Effector memory CD4-positive, alpha-beta T cell (primary cell): ENCODE measurements around the gene ERVV-1.

Experiments used
- DNase-seq, 3 donors: peaks; one replicate each; pipeline ENCODE4 v3.0.0-alpha.2; 2020
- H3K27ac ChIP-seq: 2 replicates; pipeline ENCODE4 v1.7.0; 2013; ENCODE audit warnings: mild to moderate bottlenecking, low read length, moderate library complexity; ENCODE audit not compliant: insufficient read depth, poor library complexity, severe bottlenecking
- H3K27me3 ChIP-seq: replicated peaks from 2 replicates; pipeline ENCODE4 v1.7.0; 2013; ENCODE audit warnings: mild to moderate bottlenecking, low read length; ENCODE audit not compliant: insufficient read depth, control insufficient read depth, poor library complexity, severe bottlenecking
- H3K36me3 ChIP-seq: 2 replicates; pipeline ENCODE4 v1.7.0; 2013; ENCODE audit warnings: mild to moderate bottlenecking, low read length, moderate library complexity; ENCODE audit not compliant: control insufficient read depth, insufficient read depth
- H3K4me1 ChIP-seq: 2 replicates; pipeline ENCODE4 v1.7.0; 2013; ENCODE audit warnings: low read length, mild to moderate bottlenecking; ENCODE audit not compliant: control insufficient read depth, insufficient read depth, poor library complexity, severe bottlenecking
- H3K4me3 ChIP-seq: 2 replicates; pipeline ENCODE4 v1.7.0; 2013; ENCODE audit warnings: low read length, low read depth, mild to moderate bottlenecking; ENCODE audit not compliant: insufficient read depth, poor library complexity, severe bottlenecking
- H3K9me3 ChIP-seq: 2 replicates; pipeline ENCODE4 v1.7.0; 2013; ENCODE audit warnings: mild to moderate bottlenecking, low read length, moderate library complexity; ENCODE audit not compliant: control insufficient read depth

The ERVV-1 gene

DNA sequence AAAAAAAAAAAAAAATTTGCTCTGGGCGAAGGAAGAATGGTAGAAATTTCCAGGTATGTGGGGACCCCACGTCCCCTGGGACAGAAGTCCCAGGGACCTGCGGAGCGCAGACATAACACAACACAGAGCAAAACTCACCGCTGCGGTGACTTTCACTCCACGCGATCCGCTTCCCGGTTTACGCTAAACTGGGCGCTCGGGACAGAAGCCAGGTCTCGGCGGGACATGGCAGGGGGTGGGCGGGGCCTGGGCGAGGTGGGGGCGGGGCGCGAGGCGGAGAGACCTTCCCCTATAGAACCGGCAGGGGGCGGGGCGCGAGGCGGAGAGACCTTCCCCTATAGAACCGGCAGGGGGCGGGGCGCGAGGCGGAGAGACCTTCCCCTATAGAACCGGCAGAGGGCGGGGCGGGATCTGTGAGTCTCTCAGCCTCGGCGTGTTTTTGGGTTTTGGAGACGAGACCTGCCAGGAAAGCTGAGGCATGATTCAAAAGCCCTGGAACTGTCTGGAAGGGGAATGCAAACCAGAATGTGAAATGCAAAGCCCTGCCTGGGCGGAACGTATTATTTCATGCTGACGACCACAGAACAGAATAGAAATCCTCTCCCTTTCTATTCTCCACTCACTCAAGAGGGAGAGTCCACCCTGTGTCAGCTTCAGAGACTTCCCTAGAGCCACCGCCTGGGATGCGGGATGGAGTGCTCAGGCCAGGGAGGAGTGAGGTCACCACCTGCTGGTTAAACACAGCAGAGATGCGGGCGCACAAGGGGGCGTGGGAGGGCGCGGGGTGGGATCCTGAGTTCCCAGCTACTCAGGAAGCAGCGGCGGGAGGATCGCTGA is 20.2 kb upstream of the ERVV-1 start:
- no peak overlapping the region for H3K27ac ChIP-seq
- no peaks in the 10 kb centered on the region for H3K36me3 ChIP-seq
- H3K4me3 ChIP-seq = peak overlapping the region; percentile 63
- H3K4me1 ChIP-seq = peaks cover 12% of the 10 kb centered on the region
- no peaks in the 10 kb centered on the region for H3K27me3 ChIP-seq
- H3K9me3 ChIP-seq = no peaks in the 10 kb centered on the region
- peak; percentile 78 to 80 (median 80) for DNase-seq

DNA sequence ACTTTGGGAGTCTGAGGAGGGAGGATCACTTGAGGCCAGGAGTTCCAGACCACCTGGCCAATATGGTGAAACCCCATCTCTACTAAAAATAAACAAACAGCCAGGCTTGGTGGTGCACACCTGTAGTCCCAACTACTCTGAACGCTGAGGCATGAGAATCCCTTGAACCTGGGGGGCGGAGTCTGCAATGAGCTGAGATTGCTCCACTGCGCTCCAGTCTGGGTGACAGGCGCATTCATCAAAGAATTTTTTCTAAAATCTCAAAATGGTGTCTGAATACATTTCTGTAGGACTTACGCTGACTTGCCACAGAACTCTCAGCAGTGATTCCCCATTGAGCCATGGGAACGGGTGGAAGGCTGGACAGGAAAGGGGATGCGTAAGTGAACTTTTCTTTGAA is 18.0 kb upstream of the ERVV-1 start:
- H3K4me1 ChIP-seq = peaks cover 12% of the 10 kb centered on the region
- H3K4me3 ChIP-seq = no peak overlapping the region
- no peaks in the 10 kb centered on the region for H3K27me3 ChIP-seq
- no peak overlapping the region for H3K27ac ChIP-seq
- no peak for DNase-seq
- H3K36me3 ChIP-seq = no peaks in the 10 kb centered on the region
- no peaks in the 10 kb centered on the region for H3K9me3 ChIP-seq

DNA sequence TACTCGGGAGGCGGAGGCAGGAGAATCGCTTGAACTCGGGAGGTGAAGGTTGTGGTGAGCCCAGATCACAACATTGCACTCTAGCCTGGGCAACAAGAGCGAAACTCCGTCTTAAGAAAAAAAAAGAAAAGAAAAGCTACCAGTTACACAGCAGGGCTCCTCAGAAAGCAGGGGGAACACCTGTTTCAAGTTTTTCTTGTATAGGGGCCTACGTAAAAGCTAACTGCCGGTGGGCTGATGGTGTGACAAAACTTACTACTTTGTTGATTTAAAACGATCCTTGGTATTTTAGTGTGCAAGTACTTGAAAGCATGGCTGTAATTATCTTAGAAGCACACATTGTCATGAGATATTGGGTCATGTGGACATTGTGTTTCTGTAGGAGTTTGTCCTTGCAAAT is 15.7 kb upstream of the ERVV-1 start:
- no peak for DNase-seq
- H3K9me3 ChIP-seq = no peaks in the 10 kb centered on the region

DNA sequence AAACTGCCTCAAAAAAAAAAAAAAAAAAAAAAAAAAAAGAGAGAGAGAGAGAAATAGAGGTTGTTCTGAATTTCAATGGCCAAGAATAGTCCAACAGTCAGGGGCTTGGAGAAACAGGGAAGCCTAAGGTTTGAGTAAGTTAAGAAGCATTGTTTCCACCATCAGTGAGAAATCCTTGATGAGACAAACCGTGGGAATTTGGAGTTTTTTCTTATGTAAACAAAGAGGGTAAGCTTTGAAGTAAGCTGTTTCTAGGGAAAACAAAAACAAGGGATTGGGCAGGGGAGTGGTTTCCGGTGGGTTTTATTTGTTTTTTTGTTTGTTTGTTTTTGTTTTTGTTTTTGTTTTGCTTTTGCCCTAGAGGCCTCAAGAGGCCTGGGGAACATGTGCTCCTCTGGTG is 11.2 kb upstream of the ERVV-1 start:
- no peaks in the 10 kb centered on the region for H3K9me3 ChIP-seq
- H3K27ac ChIP-seq = no peak overlapping the region
- no peak for DNase-seq
- no peaks in the 10 kb centered on the region for H3K4me1 ChIP-seq
- no peaks in the 10 kb centered on the region for H3K36me3 ChIP-seq
- H3K4me3 ChIP-seq = no peak overlapping the region
- no peaks in the 10 kb centered on the region for H3K27me3 ChIP-seq

More for the DNA sequence above, 15.7 kb upstream of the ERVV-1 start:
- no peak overlapping the region for H3K4me3 ChIP-seq
- no peaks in the 10 kb centered on the region for H3K27me3 ChIP-seq
- H3K36me3 ChIP-seq = no peaks in the 10 kb centered on the region
- H3K27ac ChIP-seq = no peak overlapping the region
- H3K4me1 ChIP-seq = peaks cover 6% of the 10 kb centered on the region

DNA sequence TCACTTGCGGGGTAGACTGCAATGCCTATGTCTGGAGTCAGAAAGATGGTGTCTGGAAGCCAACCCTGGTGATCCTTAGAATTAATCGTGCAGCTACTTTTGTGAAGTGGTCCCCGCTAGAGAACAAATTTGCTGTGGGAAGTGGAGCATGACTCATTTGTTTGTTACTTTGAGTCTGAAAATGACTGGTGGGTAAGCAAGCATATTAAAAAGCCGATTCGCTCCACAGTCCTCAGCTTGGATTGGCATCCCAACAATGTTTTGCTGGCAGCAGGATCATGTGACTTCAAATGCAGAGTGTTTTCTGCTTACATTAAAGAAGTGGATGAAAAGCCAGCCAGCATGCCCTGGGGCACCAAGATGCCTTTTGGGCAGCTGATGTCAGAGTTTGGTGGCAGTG is 9.5 kb upstream of the ERVV-1 start:
- no peaks in the 10 kb centered on the region for H3K9me3 ChIP-seq
- no peaks in the 10 kb centered on the region for H3K4me1 ChIP-seq
- no peak overlapping the region for H3K27ac ChIP-seq
- no peaks in the 10 kb centered on the region for H3K36me3 ChIP-seq
- DNase-seq = no peak
- no peak overlapping the region for H3K4me3 ChIP-seq
- H3K27me3 ChIP-seq = no peaks in the 10 kb centered on the region

DNA sequence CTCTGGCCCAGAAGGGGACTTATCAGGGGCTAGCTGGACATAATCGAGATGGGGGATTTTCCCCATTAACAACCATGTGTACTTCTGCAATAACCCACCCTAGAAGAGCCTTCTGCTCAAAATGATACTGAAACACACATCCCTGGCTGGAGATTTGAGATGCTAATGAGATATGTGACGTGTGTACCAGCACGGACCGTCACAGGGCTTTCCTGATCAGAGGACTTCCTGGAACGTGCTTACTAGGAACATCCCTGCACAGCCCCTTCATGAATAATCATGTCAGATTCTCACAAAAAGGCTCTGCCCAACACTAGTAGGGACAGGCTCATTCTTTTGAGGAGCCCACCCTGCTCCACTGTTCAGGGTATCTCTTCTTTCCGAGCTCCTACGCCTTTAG is 6.5 kb upstream of the ERVV-1 start:
- Histone ChIP-seq H3K9me3 (no peaks in the 10 kb centered on the region), H3K36me3 (no peaks in the 10 kb centered on the region), H3K27ac (no peak overlapping the region), H3K27me3 (no peaks in the 10 kb centered on the region), H3K4me1 (no peaks in the 10 kb centered on the region), H3K4me3 (no peak overlapping the region)
- DNase-seq = no peak

DNA sequence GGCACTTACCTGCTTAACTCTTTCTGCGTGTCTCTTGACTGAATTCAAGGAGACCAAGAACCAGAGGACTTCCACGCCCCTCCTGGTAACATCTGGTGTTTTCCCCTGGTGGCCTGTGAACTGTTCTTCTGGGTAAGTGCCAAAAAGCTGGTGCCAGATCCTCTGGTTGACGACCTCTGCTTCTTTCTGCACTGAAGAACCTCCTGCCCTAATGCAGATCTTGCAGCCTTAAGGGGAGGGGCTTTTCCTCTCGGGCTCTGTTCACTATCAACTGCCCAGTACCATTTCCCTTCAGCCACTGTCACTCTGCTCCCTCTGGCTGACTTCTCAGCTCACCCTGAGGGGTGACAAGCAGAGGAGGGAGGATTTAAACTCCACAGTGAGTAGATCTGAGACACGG is 6.1 kb upstream of the ERVV-1 start:
- no peaks in the 10 kb centered on the region for H3K27me3 ChIP-seq
- DNase-seq = no peak
- no peaks in the 10 kb centered on the region for H3K4me1 ChIP-seq
- H3K36me3 ChIP-seq = no peaks in the 10 kb centered on the region
- H3K27ac ChIP-seq = no peak overlapping the region
- no peaks in the 10 kb centered on the region for H3K9me3 ChIP-seq
- no peak overlapping the region for H3K4me3 ChIP-seq

DNA sequence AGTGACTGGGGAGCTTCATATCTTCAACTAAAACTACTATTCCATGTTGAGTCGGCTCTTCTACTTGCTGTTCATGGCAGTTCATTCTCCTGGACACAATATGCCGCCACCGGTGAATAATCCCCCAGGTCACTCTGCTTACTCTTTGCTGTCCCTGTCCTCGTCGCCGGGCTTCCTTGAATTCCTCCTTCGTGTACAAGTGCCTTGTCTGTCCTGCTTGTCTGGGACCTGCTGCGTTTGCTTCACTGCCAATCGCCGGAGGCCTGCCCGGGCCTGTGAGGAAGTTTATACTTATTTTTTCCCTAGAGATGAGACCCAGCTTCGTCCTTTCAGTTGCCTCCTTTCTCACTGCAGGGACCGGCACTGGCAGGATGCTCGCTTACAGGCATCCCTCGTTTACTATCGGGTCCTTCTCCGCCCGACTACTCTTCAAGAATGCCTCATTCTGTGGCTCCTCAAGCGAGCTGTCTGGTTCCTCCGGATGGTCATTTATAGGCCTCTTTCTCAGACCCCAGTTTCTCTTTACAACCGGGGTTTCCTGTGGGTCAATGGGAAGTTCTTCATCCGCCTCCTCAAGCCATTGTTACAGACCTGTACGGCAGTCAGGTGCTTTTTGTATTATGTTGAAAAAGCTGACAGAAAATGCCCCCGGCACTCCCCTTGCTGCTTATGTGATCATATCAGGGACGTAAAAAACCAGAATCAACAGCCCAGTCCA is 5.5 kb upstream of the ERVV-1 start:
- no peak overlapping the region for H3K4me3 ChIP-seq
- H3K4me1 ChIP-seq = no peaks in the 10 kb centered on the region

DNA sequence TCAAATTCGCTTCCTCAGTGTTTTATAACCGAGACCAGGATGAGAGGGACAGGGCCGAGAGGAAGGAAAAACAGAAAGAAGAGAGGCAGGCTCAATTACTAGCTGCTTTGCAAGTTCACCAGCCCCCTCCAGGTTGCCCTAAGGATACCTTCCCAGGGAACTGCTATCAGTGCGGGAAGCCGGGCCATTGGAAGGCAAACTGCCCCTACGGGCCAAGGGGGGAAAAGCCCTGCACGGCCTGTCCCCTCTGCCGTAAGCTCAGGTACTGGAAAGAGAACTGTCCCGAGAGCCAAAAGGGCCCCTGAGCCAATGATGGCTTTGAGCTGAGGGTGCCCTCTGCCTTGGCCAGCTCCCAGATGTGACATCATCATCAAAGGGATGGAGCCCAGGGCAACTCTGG is 3.2 kb upstream of the ERVV-1 start:
- Histone ChIP-seq H3K36me3 (no peaks in the 10 kb centered on the region), H3K9me3 (no peaks in the 10 kb centered on the region), H3K4me3 (no peak overlapping the region), H3K27ac (no peak overlapping the region), H3K4me1 (no peaks in the 10 kb centered on the region), H3K27me3 (no peaks in the 10 kb centered on the region)
- DNase-seq = no peak

More for the DNA sequence above, 5.5 kb upstream of the ERVV-1 start:
- no peaks in the 10 kb centered on the region for H3K36me3 ChIP-seq
- H3K9me3 ChIP-seq = no peaks in the 10 kb centered on the region
- H3K27ac ChIP-seq = no peak overlapping the region
- H3K27me3 ChIP-seq = no peaks in the 10 kb centered on the region
- DNase-seq = no peak

DNA sequence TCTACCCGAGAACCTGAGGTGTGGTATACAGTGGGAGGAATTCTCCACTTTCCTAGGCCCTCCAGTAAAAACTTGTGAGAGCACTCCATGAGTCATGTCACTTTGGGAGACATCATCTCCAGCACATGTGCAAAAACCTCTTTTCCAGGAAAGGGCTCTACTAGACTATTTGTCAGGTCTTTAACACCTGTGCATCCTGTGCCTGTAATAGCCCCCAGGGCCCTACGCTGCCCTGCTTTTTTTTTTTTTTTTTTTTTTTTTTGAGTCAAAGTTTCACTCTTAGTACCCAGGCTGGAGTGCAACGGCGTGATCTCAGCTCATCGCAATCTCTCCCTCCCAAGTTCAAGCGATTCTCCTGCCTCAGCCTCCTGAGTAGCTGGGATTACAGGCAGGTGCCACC is 1.7 kb upstream of the ERVV-1 start:
- H3K4me3 ChIP-seq = no peak overlapping the region
- DNase-seq = no peak
- H3K36me3 ChIP-seq = no peaks in the 10 kb centered on the region
- no peaks in the 10 kb centered on the region for H3K27me3 ChIP-seq
- H3K4me1 ChIP-seq = no peaks in the 10 kb centered on the region
- no peaks in the 10 kb centered on the region for H3K9me3 ChIP-seq
- no peak overlapping the region for H3K27ac ChIP-seq
